Hepatocyte (in vitro differentiated cells): ENCODE data around the gene SCNM1. TPM values are rescaled to one million over a fixed set of nuclear protein-coding genes. Genes with fewer than 3 reads are reported as not detected.
A peak's percentile ranks its signal among the peaks of the same experiment; 100 is the strongest.

Source experiments
- DNase-seq: peaks from one replicate; pipeline ENCODE4 v3.0.0-alpha.2; 2016; ENCODE audit warnings: low spot score
- H2AFZ ChIP-seq: fragments of 200-600 bp; sonication (generic); 2 replicates; pipeline ENCODE4 v1.6.0; 2016; ENCODE audit warnings: antibody characterized with exemption, mild to moderate bottlenecking
- H3K27ac ChIP-seq: fragments of 200-600 bp; sonication (generic); 2 replicates; pipeline ENCODE4 v1.5.1; 2016; ENCODE audit warnings: mild to moderate bottlenecking
- H3K27me3 ChIP-seq: fragments of 200-600 bp; sonication (generic); 2 replicates; pipeline ENCODE4 v1.6.1; 2016
- H3K36me3 ChIP-seq: fragments of 200-600 bp; sonication (generic); replicated peaks from 2 replicates; pipeline ENCODE4 v1.5.1; 2016; ENCODE audit warnings: low read depth; ENCODE audit not compliant: insufficient read depth
- H3K4me1 ChIP-seq: fragments of 200-600 bp; sonication (generic); 2 replicates; pipeline ENCODE4 v1.5.1; 2016; ENCODE audit warnings: mild to moderate bottlenecking, moderate library complexity; ENCODE audit not compliant: insufficient read depth
- H3K4me2 ChIP-seq: fragments of 200-600 bp; sonication (generic); 2 replicates; pipeline ENCODE4 v1.6.0; 2016
- H3K4me3 ChIP-seq: fragments of 200-600 bp; sonication (generic); 2 replicates; pipeline ENCODE4 v1.5.1; 2016; ENCODE audit warnings: mild to moderate bottlenecking
- H3K79me2 ChIP-seq: fragments of 200-600 bp; sonication (generic); 2 replicates; pipeline ENCODE4 v1.6.0; 2017; ENCODE audit warnings: mild to moderate bottlenecking
- H3K9me2 ChIP-seq: fragments of 200-600 bp; sonication (generic); replicated peaks from 2 replicates; pipeline ENCODE4 v1.6.0; 2017; ENCODE audit warnings: mild to moderate bottlenecking; ENCODE audit not compliant: insufficient read depth
- H3K9me3 ChIP-seq: fragments of 200-600 bp; sonication (generic); 2 replicates; pipeline ENCODE4 v1.5.1; 2016; ENCODE audit warnings: low read depth, mild to moderate bottlenecking
- H4K20me1 ChIP-seq: fragments of 200-600 bp; sonication (generic); 2 replicates; pipeline ENCODE4 v1.6.0; 2016; ENCODE audit warnings: mild to moderate bottlenecking; ENCODE audit not compliant: insufficient read depth, poor library complexity, severe bottlenecking
- EZH2 ChIP-seq: fragments of 200-600 bp; sonication (generic); IDR thresholded peaks from 2 replicates; pipeline ENCODE4 v1.6.1; 2016; ENCODE audit warnings: antibody characterized with exemption, mild to moderate bottlenecking, borderline replicate concordance
- EZH2phosphoT487 ChIP-seq: fragments of 200-600 bp; sonication (generic); IDR thresholded peaks from one replicate; pipeline ENCODE4 v1.6.1; 2018; ENCODE audit warnings: antibody characterized with exemption, mild to moderate bottlenecking, low read depth, moderate library complexity; ENCODE audit not compliant: unreplicated experiment, severe bottlenecking
- WGBS: methylation state at CpG from one replicate; pipeline ENCODE4 v1.1.6; 2016; ENCODE audit warnings: low lambda C conversion rate; ENCODE audit errors: missing lambda C conversion rate; 5-methylcytosine and 5-hydroxymethylcytosine counted together
- polyA plus RNA-seq: library from polyadenylated mRNA; unstranded; fragments of >200 nt; fragmentation: Nextera tagmentation; extraction: Ambion mirVana; gene quantifications from 2 replicates; pipeline ENCODE4 v1.2.1, GENCODE V29; 2016
- total RNA-seq: library from RNA; depleted of rRNA; stranded (reverse); fragments of >200 nt; gene quantifications from 2 replicates; pipeline ENCODE4 v1.2.3, GENCODE V29; 2014
- TF ChIP-seq, protein P1 (sequence below): fragments of 200-600 bp; sonication (generic); IDR thresholded peaks from 2 replicates; pipeline ENCODE4 v1.5.1; 2016; ENCODE audit warnings: antibody characterized with exemption, mild to moderate bottlenecking; ENCODE audit not compliant: poor library complexity

SCNM1 gene
- total and polyA plus RNA-seq, 2 experiments from 2014 or later, result 21.5 to 55.4 TPM

GRCh38 chr1:151167116-151167515 lies 1.2 kb downstream of the SCNM1 start:
- no peak for TF ChIP-seq EZH2phosphoT487
- TF ChIP-seq, protein P1, sequence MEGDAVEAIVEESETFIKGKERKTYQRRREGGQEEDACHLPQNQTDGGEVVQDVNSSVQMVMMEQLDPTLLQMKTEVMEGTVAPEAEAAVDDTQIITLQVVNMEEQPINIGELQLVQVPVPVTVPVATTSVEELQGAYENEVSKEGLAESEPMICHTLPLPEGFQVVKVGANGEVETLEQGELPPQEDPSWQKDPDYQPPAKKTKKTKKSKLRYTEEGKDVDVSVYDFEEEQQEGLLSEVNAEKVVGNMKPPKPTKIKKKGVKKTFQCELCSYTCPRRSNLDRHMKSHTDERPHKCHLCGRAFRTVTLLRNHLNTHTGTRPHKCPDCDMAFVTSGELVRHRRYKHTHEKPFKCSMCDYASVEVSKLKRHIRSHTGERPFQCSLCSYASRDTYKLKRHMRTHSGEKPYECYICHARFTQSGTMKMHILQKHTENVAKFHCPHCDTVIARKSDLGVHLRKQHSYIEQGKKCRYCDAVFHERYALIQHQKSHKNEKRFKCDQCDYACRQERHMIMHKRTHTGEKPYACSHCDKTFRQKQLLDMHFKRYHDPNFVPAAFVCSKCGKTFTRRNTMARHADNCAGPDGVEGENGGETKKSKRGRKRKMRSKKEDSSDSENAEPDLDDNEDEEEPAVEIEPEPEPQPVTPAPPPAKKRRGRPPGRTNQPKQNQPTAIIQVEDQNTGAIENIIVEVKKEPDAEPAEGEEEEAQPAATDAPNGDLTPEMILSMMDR, result no peak
- TF ChIP-seq EZH2, result no peak
- Histone ChIP-seq H3K4me2 (peak overlapping the region; percentile 81), H4K20me1 (no peaks in the 10 kb centered on the region), H3K79me2 (peaks cover 37% of the 10 kb centered on the region), H3K4me3 (peak overlapping the region; percentile 56), H3K27me3 (no peaks in the 10 kb centered on the region), H3K9me2 (no peaks in the 10 kb centered on the region), H2AFZ (no peak overlapping the region), H3K27ac (peak overlapping the region; percentile 75), H3K36me3 (no peaks in the 10 kb centered on the region), H3K9me3 (no peaks in the 10 kb centered on the region), H3K4me1 (peaks cover 15% of the 10 kb centered on the region)
- DNase-seq, result no peak
- WGBS, result 90% methylated on average over 6 of the region's 6 CpGs

- no peak for DNase-seq
- TF ChIP-seq EZH2phosphoT487 (no peak), EZH2 (no peak)
- TF ChIP-seq, protein P1, result no peak
- H3K9me3 ChIP-seq, result no peaks in the 10 kb centered on the region
- no peak overlapping the region for H2AFZ ChIP-seq
- no peak overlapping the region for H3K4me3 ChIP-seq
- H3K36me3 ChIP-seq, result no peaks in the 10 kb centered on the region
- no peaks in the 10 kb centered on the region for H4K20me1 ChIP-seq
- H3K9me2 ChIP-seq, result no peaks in the 10 kb centered on the region
- no peak overlapping the region for H3K4me2 ChIP-seq
- H3K27me3 ChIP-seq, result no peaks in the 10 kb centered on the region
- H3K79me2 ChIP-seq, result peaks cover 14% of the 10 kb centered on the region
- 93% methylated on average over 5 of the region's 5 CpGs for WGBS
- H3K4me1 ChIP-seq, result peaks cover 6% of the 10 kb centered on the region
- no peak overlapping the region for H3K27ac ChIP-seq
Observed at GRCh38 chr1:151171190-151171589, 5.2 kb downstream of the SCNM1 start.

DNA sequence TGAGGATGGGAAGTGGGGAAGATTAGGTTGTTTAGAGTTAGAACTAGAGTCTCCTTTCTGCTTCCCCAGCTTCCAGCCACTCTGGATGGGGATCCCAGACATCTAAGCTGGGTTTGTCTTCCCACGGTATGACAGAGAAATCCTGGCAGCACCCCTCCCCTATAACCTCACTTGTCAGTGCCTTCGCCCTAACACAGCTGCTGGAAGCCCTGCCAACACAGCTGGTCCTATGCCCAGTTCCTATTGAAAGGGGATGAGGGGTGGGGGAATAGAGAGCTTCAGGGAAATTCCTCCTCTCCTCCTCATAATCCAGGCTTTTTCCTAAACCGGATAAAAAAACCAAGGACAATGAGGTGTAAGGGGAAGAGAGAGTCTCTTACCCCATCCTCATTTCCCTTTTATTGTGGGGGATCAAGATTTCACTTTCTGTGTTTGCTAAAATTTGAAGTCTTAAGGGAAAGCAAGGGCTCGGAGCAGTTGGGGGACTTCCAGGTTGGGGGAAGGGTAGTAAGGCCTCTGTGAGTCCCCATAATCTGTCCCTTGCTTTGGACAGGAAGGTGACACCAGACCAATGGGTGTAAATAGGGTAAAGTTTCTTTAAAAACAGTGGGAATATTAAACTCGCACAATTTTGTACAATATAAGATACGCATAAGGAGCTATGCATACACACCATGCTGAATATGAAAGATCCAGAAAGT lies 9.2 kb downstream of the SCNM1 start:
- no peak for TF ChIP-seq EZH2
- TF ChIP-seq EZH2phosphoT487, result no peak
- TF ChIP-seq, protein P1, result no peak
- Histone ChIP-seq H3K27me3 (no peaks in the 10 kb centered on the region), H2AFZ (no peak overlapping the region), H3K9me3 (no peaks in the 10 kb centered on the region), H4K20me1 (no peaks in the 10 kb centered on the region), H3K79me2 (no peaks in the 10 kb centered on the region), H3K9me2 (no peaks in the 10 kb centered on the region), H3K4me1 (no peaks in the 10 kb centered on the region), H3K27ac (no peak overlapping the region), H3K36me3 (no peaks in the 10 kb centered on the region), H3K4me2 (no peak overlapping the region), H3K4me3 (no peak overlapping the region)
- 88% methylated on average over 6 of the region's 6 CpGs for whole genome bisulfite sequencing
- no peak for DNase-seq

DNA sequence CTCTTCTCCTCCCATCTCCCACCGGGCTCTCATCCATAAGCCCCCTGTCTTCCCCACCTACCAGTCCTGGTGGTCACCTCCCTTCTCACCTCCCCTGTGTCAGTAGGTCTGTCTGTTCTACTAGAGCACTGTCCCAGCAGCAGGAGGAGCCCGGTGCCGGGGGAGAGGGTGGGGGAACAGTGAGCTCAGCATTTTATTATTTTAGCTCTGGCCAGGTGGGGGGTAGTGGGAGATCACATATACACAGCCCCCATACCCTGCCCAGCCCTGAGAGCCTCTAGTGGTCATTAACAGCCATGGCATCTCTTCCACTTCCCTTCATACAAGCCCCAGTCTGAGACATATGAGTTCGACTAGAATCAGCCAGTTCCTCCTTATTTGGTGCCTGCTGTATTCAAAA lies 9.9 kb downstream of the SCNM1 start, which contains the start of gene TMOD4:
Gene TMOD4 (minus strand): TSS at position 119 of the 400 bp plus-strand sequence. CDS start 1,106 bp downstream, outside the sequence.
- 77% methylated on average over 4 of the region's 4 CpGs for WGBS
- no peak within 1 kb of the TSS for H3K4me3 ChIP-seq
- peak; percentile 30 for DNase-seq
- no peaks in the 10 kb centered on the region for H3K27me3 ChIP-seq
- no peaks in the 10 kb centered on the region for H4K20me1 ChIP-seq
- no peak within 1 kb of the TSS for H2AFZ ChIP-seq
- no peaks in the 10 kb centered on the region for H3K9me3 ChIP-seq
- no peaks in the 10 kb centered on the region for H3K9me2 ChIP-seq
- H3K79me2 ChIP-seq, result no peaks in the 10 kb centered on the region
- no peak within 1 kb of the TSS for H3K27ac ChIP-seq
- no peak within 1 kb of the TSS for H3K4me2 ChIP-seq
- TF ChIP-seq, protein P1, result peak; percentile 27
- TF ChIP-seq EZH2phosphoT487 (no peak), EZH2 (no peak)
- H3K36me3 ChIP-seq, result no peaks in the 10 kb centered on the region
- no peaks in the 10 kb centered on the region for H3K4me1 ChIP-seq
